H1 (cell line): ENCODE results near the gene LGI4. TPM values are rescaled to one million over a fixed set of nuclear protein-coding genes. Genes with fewer than 3 reads are reported as not detected.
"Not testable (repeated sequence)": the region's sequence is repeated elsewhere in the genome, so short reads cannot be mapped to it uniquely, and the experiment has no call there.

Source experiments
- CTCF ChIA-PET: fragments of 300-600 bp; sonication (Branson Sonifier 250); formaldehyde crosslinking; loops from one replicate; lab custom pipeline; 2021; ENCODE audit not compliant: partially characterized antibody; lab: Charles Lee
- POLR2A ChIA-PET: fragments of 300-600 bp; sonication (Branson Sonifier 250); formaldehyde crosslinking; loops from one replicate; lab custom pipeline; 2021; ENCODE audit warnings: inconsistent platforms; ENCODE audit not compliant: partially characterized antibody; lab: Charles Lee
- DNase-seq, 2 experiments: peaks; one replicate each; pipeline versions ENCODE4 v3.0.0 to v3.0.0-alpha.2; 2010 to 2022; ENCODE audit warnings: low spot score in 2 of 2, low read depth in 1 of 2, mixed read lengths in 1 of 2
- FAIRE-seq: peaks from 2 replicates; lab custom pipeline; 2011; peaks lifted over from hg19 to GRCh38; lab: Jason Lieb, UNC
- H2AFZ ChIP-seq: 2 replicates; pipeline ENCODE4 v1.8.1; 2012; ENCODE audit warnings: low read length, inconsistent platforms
- H2AK5ac ChIP-seq: 2 replicates; pipeline ENCODE4 v1.6.1; 2013; ENCODE audit warnings: low read depth, low read length
- H2BK120ac ChIP-seq: replicated peaks from 2 replicates; pipeline ENCODE3; 2013; ENCODE audit warnings: low read depth, low read length, inconsistent platforms
- H2BK12ac ChIP-seq: 2 replicates; pipeline ENCODE4 v1.6.1; 2013; ENCODE audit warnings: low read depth, low read length
- H2BK15ac ChIP-seq: 2 replicates; pipeline ENCODE4 v1.6.1; 2013; ENCODE audit warnings: low read length
- H2BK20ac ChIP-seq: 2 replicates; pipeline ENCODE4 v1.6.1; 2013; ENCODE audit warnings: low read length
- H2BK5ac ChIP-seq: 2 replicates; pipeline ENCODE4 v1.6.1; 2013; ENCODE audit warnings: low read depth, low read length
- H3K14ac ChIP-seq: 2 replicates; pipeline ENCODE4 v1.6.1; 2013; ENCODE audit warnings: inconsistent platforms; ENCODE audit not compliant: insufficient read length
- H3K18ac ChIP-seq: 2 replicates; pipeline ENCODE4 v1.6.1; 2013; ENCODE audit warnings: low read length; ENCODE audit errors: extremely low read depth
- H3K23ac ChIP-seq: 2 replicates; pipeline ENCODE4 v1.6.1; 2013; ENCODE audit warnings: inconsistent platforms; ENCODE audit not compliant: insufficient read length
- H3K23me2 ChIP-seq: 2 replicates; pipeline ENCODE4 v1.6.1; 2013; ENCODE audit warnings: low read depth, low read length
- H3K27ac ChIP-seq: 2 replicates; pipeline ENCODE4 v1.6.1; 2011; ENCODE audit warnings: low read depth, low read length, inconsistent platforms
- H3K27me3 ChIP-seq, 4 experiments: replicated peaks in 1 of 4; 1 replicate in 1 of 4; 2 replicates in 3 of 4; pipeline versions ENCODE4 v1.6.1 to v1.8.1; 2011 to 2013; ENCODE audit warnings: low read length in 3 of 4, mild to moderate bottlenecking in 3 of 4, inconsistent platforms in 2 of 4, mixed read lengths in 2 of 4, moderate library complexity in 1 of 4; ENCODE audit not compliant: control insufficient read depth in 3 of 4, insufficient read depth in 3 of 4; ENCODE audit errors: extremely low read depth in 1 of 4
- H3K36me3 ChIP-seq, 4 experiments: 2 replicates each; pipeline versions ENCODE4 v1.6.1 to v1.8.1; 2011 to 2013; ENCODE audit warnings: mild to moderate bottlenecking in 4 of 4, low read length in 3 of 4, moderate library complexity in 2 of 4, control low read depth in 1 of 4, inconsistent platforms in 1 of 4; ENCODE audit not compliant: insufficient read depth in 4 of 4, control insufficient read depth in 2 of 4
- H3K4ac ChIP-seq: replicated peaks from 2 replicates; pipeline ENCODE3; 2013; ENCODE audit warnings: low read length, low read depth, mixed read lengths, inconsistent platforms; ENCODE audit not compliant: insufficient read length
- H3K4me1 ChIP-seq, 4 experiments: replicated peaks in 1 of 4; 1 replicate in 1 of 4; 2 replicates in 3 of 4; pipeline versions ENCODE4 v1.6.1 to v1.8.1; 2011 to 2013; ENCODE audit warnings: low read length in 3 of 4, inconsistent platforms in 2 of 4, mixed read lengths in 1 of 4; ENCODE audit not compliant: insufficient read depth in 4 of 4, control insufficient read depth in 3 of 4
- H3K4me2 ChIP-seq, 2 experiments: 2 replicates each; pipeline versions ENCODE4 v1.6.1 to v1.8.1; 2011 to 2013; ENCODE audit warnings: low read depth in 2 of 2, low read length in 2 of 2, control low read depth in 1 of 2, inconsistent platforms in 1 of 2, mild to moderate bottlenecking in 1 of 2; ENCODE audit not compliant: insufficient read depth in 1 of 2
- H3K4me3 ChIP-seq, 4 experiments: fragments of 200-600, 300-600 bp in 1 of 4; sonication (generic), shearing (Covaris generic), sonication (Bioruptor Twin) in 1 of 4; 2 replicates each; pipeline versions ENCODE4 v1.5.1 to v1.8.1; 2011 to 2016; ENCODE audit warnings: low read length in 4 of 4, low read depth in 3 of 4, control low read depth in 2 of 4, inconsistent platforms in 2 of 4, mild to moderate bottlenecking in 2 of 4, mixed read lengths in 1 of 4, moderate library complexity in 1 of 4; ENCODE audit not compliant: insufficient read depth in 2 of 4; ENCODE audit errors: extremely low read depth in 1 of 4
- H3K56ac ChIP-seq: replicated peaks from 2 replicates; pipeline ENCODE3; 2013; ENCODE audit warnings: low read depth, mild to moderate bottlenecking, mixed read lengths, low read length, inconsistent platforms; ENCODE audit not compliant: insufficient read length
- H3K79me1 ChIP-seq: 2 replicates; pipeline ENCODE4 v1.6.1; 2013; ENCODE audit warnings: low read depth, low read length, control low read depth
- H3K79me2 ChIP-seq, 2 experiments: 2 replicates each; pipeline versions ENCODE4 v1.6.1 to v1.8.1; 2012 to 2013; ENCODE audit warnings: low read length in 2 of 2, mild to moderate bottlenecking in 2 of 2, inconsistent platforms in 1 of 2; ENCODE audit not compliant: insufficient read depth in 2 of 2, control insufficient read depth in 1 of 2
- H3K9ac ChIP-seq, 4 experiments: replicated peaks in 1 of 4; 1 replicate in 1 of 4; 2 replicates in 3 of 4; pipeline versions ENCODE4 v1.6.1 to v1.8.1; 2011 to 2013; ENCODE audit warnings: low read depth in 3 of 4, low read length in 3 of 4, control low read depth in 2 of 4, mild to moderate bottlenecking in 2 of 4, moderate library complexity in 2 of 4, inconsistent platforms in 1 of 4; ENCODE audit errors: extremely low read depth in 1 of 4
- H3K9me3 ChIP-seq, 2 experiments: 2 replicates each; pipeline versions ENCODE4 v1.6.1 to v1.8.1; 2012 to 2013; ENCODE audit warnings: mild to moderate bottlenecking in 2 of 2, moderate library complexity in 2 of 2, control low read depth in 1 of 2, inconsistent platforms in 1 of 2, low read depth in 1 of 2, low read length in 1 of 2, mixed read lengths in 1 of 2; ENCODE audit not compliant: insufficient read depth in 2 of 2
- H4K20me1 ChIP-seq, 2 experiments: replicated peaks in 1 of 2; 2 replicates each; pipeline versions ENCODE3 to v1.8.1; 2011 to 2013; ENCODE audit warnings: inconsistent platforms in 2 of 2, low read length in 2 of 2, mild to moderate bottlenecking in 1 of 2; ENCODE audit not compliant: insufficient read depth in 2 of 2, control insufficient read depth in 1 of 2
- H4K5ac ChIP-seq: 2 replicates; pipeline ENCODE4 v1.6.1; 2013; ENCODE audit warnings: low read length, low read depth, mixed read lengths, inconsistent platforms; ENCODE audit not compliant: insufficient read length
- H4K8ac ChIP-seq: 2 replicates; pipeline ENCODE4 v1.8.0; 2013; ENCODE audit warnings: mild to moderate bottlenecking, moderate library complexity, low read length, inconsistent platforms; ENCODE audit not compliant: insufficient read depth; ENCODE audit errors: extremely low read depth
- H4K91ac ChIP-seq: replicated peaks from 2 replicates; pipeline ENCODE3; 2013; ENCODE audit warnings: low read length, mixed read lengths, inconsistent platforms; ENCODE audit not compliant: insufficient read length
- WGBS, 2 experiments: shearing (Covaris generic) in 1 of 2; methylation state at CpG; one replicate each; pipeline versions ENCODE4 v1.1.6 to v1.1.7; 2013 to 2015; ENCODE audit warnings: low lambda C conversion rate in 2 of 2, mixed read lengths in 2 of 2, inconsistent platforms in 1 of 2, low coverage in 1 of 2, missing lambda C conversion rate in 1 of 2; ENCODE audit not compliant: insufficient replicate concordance in 2 of 2, insufficient coverage in 1 of 2, insufficient read length in 1 of 2; ENCODE audit errors: extremely low coverage in 1 of 2, missing lambda C conversion rate in 1 of 2; 5-methylcytosine and 5-hydroxymethylcytosine counted together
- polyA plus RNA-seq, 7 experiments: library from polyadenylated mRNA; depleted of rRNA in 3 of 7; stranded (reverse) in 5 of 7; unstranded in 2 of 7; fragments of >200 nt in 5 of 7; fragments of 200-250 nt in 2 of 7; gene quantifications; 1 replicate in 5 of 7; 2 replicates in 1 of 7; 4 replicates in 1 of 7; pipeline versions ENCODE4 v1.2.1 to v1.2.3, GENCODE V29; 2011 to 2013; ENCODE audit warnings: missing spikeins in 2 of 7, mixed read lengths in 2 of 7
- total RNA-seq: library from RNA; stranded (reverse); fragmentation: NEBNext Ultra II Directional; extraction: Animal tissue kit (Norgen Biotek cat#: 25700); gene quantifications from 2 replicates; pipeline ENCODE4 v1.2.1, GENCODE V29; 2021

The LGI4 gene
- total and polyA plus RNA-seq, 2 of the 8 experiments (the other 6 are each of a cell fraction or from before 2014, with no cell fraction given), result 2.0 to 8.2 TPM

DNA sequence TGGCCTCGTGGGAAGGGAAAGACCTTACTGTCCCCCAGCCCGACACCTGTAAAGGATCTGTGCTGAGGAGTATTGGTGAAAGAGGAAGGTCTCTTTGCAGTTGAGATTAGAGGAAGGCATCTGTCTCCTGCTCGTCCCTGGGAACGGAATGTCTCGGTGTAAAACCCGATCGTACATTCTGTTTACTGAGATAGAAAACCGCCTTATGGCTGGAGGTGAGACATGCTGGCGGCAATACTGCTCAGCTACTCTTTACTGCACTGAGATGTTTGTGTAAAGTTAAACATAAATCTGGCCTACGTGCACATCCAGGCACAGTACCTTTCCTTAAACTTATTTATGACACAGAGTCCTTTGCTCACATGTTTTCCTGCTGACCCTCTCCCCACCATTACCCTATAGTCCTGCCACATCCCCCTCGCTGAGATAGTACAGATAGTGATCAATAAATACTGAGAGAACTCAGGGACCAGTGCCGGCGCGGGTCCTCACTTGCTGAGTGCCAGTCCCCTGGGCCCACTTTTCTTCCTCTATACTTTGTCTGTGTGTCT, 5.1 kb downstream of the LGI4 start:
- FAIRE-seq, H3K4ac ChIP-seq, H3K27me3 ChIP-seq, H3K79me1 ChIP-seq, H3K56ac ChIP-seq, H3K4me2 ChIP-seq, H3K23me2 ChIP-seq, H2BK5ac ChIP-seq, H3K9ac ChIP-seq, H2AFZ ChIP-seq, H3K18ac ChIP-seq, H3K4me3 ChIP-seq, H3K79me2 ChIP-seq, H4K20me1 ChIP-seq, H4K5ac ChIP-seq, H2BK12ac ChIP-seq, H2BK20ac ChIP-seq, H4K8ac ChIP-seq, H3K9me3 ChIP-seq, H3K27ac ChIP-seq, DNase-seq, H2BK15ac ChIP-seq, H3K36me3 ChIP-seq, POLR2A ChIA-PET, H3K23ac ChIP-seq, H3K14ac ChIP-seq, H3K4me1 ChIP-seq, H2BK120ac ChIP-seq, H4K91ac ChIP-seq, H2AK5ac ChIP-seq: not testable (repeated sequence)
- 80% methylated on average over 14 of the region's 14 CpGs; no CpG with 5 or more reads in 1 of the 2 experiments for WGBS, 2 experiments
- CTCF ChIA-PET, result interaction anchor here (0.8 to 1.6 kb wide), 2 partner anchors 12 to 15 kb away, joined by 3 read pairs; no protein-coding TSS in a partner anchor
